Body of pancreas (tissue), 4 donors: Measurements from ENCODE around the gene AOC2.

Experiments used
- POLR2A ChIP-seq, 3 donors: fragments of 450-650 bp; IDR thresholded peaks; one replicate each; pipeline ENCODE4 v1.6.1; 2016; ENCODE audit warnings: antibody characterized with exemption in 3 of 3, mild to moderate bottlenecking in 2 of 3
- TF ChIP-seq, protein P1 (sequence below), 7 experiments: fragments of 450-650 bp in 4 of 7; fragments of 200-600 bp in 3 of 7; sonication (generic) in 3 of 7; IDR thresholded peaks; one replicate each; pipeline ENCODE4 v1.5.1; 2016 to 2019; ENCODE audit warnings: antibody characterized with exemption in 7 of 7

DNA sequence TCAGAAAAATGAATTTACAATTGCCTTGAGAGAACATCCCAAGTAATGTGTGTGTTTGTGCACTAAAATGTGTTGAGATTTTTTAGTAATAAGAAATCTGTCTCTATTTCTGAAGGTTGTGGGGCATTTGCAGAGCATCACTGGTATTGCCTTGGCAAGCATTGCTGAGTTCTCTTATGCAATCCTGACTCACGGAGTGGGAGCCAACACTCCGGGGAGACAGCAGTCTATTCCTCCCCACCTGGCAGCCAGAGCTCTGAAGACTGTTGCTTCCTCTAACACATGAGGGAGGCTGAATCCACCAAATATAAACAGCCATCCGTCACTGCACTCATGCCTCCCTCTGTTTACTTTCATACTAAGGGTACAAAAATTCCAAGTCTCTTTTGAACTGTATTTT lies 35.1 kb upstream of the AOC2 start:
- TF ChIP-seq, protein P1, sequence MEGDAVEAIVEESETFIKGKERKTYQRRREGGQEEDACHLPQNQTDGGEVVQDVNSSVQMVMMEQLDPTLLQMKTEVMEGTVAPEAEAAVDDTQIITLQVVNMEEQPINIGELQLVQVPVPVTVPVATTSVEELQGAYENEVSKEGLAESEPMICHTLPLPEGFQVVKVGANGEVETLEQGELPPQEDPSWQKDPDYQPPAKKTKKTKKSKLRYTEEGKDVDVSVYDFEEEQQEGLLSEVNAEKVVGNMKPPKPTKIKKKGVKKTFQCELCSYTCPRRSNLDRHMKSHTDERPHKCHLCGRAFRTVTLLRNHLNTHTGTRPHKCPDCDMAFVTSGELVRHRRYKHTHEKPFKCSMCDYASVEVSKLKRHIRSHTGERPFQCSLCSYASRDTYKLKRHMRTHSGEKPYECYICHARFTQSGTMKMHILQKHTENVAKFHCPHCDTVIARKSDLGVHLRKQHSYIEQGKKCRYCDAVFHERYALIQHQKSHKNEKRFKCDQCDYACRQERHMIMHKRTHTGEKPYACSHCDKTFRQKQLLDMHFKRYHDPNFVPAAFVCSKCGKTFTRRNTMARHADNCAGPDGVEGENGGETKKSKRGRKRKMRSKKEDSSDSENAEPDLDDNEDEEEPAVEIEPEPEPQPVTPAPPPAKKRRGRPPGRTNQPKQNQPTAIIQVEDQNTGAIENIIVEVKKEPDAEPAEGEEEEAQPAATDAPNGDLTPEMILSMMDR (IDR thresholded peaks at IDR 0.05), result no peak
- no peak for TF ChIP-seq POLR2A (IDR thresholded peaks at IDR 0.05)
